SH-SY5Y (cell line): ENCODE measurements around the gene PTCRA.

Experiments used
- GATA2 ChIP-seq: IDR thresholded peaks from 2 replicates; pipeline ENCODE4 v1.6.1; 2011; ENCODE audit warnings: mild to moderate bottlenecking, low read depth, low read length
- GATA3 ChIP-seq: IDR thresholded peaks from 2 replicates; pipeline ENCODE4 v1.6.1; 2011; ENCODE audit warnings: low read depth, mild to moderate bottlenecking, low read length, moderate library complexity

- TF ChIP-seq GATA2 (no peak), GATA3 (no peak)
These were observed 7.8 kb downstream of the PTCRA start for GRCh38 chr6:42923666-42924065.
